Adrenal gland (tissue), 12 donors: ENCODE data around the gene AJM1. TPM values are rescaled to one million over a fixed set of nuclear protein-coding genes. Genes with fewer than 3 reads are reported as not detected.

Source experiments
- DNase-seq, 7 donors: peaks; one replicate each; pipeline ENCODE4 v3.0.0-alpha.2; 2019 to 2020
- H3K27ac ChIP-seq, 5 donors: fragments of 200-600 bp; sonication (generic) in 4 of 5; 1 replicate in 3 of 5; 2 replicates in 2 of 5; pipeline versions ENCODE4 v1.5.1 to v1.8.0; 2016 to 2020; ENCODE audit warnings: mild to moderate bottlenecking in 1 of 5
- H3K27me3 ChIP-seq: fragments of 200-600 bp; 2 replicates; pipeline ENCODE4 v1.8.0; 2021
- H3K36me3 ChIP-seq, 2 donors: fragments of 200-600 bp; replicated peaks in 1 of 2; 1 replicate in 1 of 2; 2 replicates in 1 of 2; pipeline versions ENCODE4 v1.5.1 to v1.8.0; 2018 to 2022
- H3K4me1 ChIP-seq, 2 donors: fragments of 200-600 bp; replicated peaks in 1 of 2; 1 replicate in 1 of 2; 2 replicates in 1 of 2; pipeline versions ENCODE4 v1.5.1 to v1.8.0; 2018 to 2021
- H3K4me3 ChIP-seq, 4 donors: fragments of 200-600 bp; sonication (generic) in 3 of 4; one replicate each; pipeline ENCODE4 v1.5.1; 2016 to 2018
- H3K9me3 ChIP-seq, 3 donors: fragments of 200-600 bp; sonication (generic) in 1 of 3; replicated peaks in 1 of 3; 1 replicate in 2 of 3; 2 replicates in 1 of 3; pipeline versions ENCODE4 v1.5.1 to v1.8.0; 2016 to 2021
- CTCF ChIP-seq, 6 experiments: fragments of 450-650 bp in 4 of 6; fragments of 200-600 bp in 2 of 6; sonication (generic) in 1 of 6; IDR thresholded peaks; 1 replicate in 5 of 6; 2 replicates in 1 of 6; pipeline versions ENCODE4 v1.5.1 to v1.8.0; 2016 to 2021; ENCODE audit warnings: antibody characterized with exemption in 6 of 6, mild to moderate bottlenecking in 2 of 6, moderate library complexity in 1 of 6
- POLR2A ChIP-seq, 2 donors: fragments of 450-650 bp; IDR thresholded peaks; one replicate each; pipeline ENCODE4 v1.6.1; 2017; ENCODE audit warnings: antibody characterized with exemption in 2 of 2, mild to moderate bottlenecking in 2 of 2, moderate library complexity in 1 of 2
- WGBS, 4 donors: extraction: QIAGEN DNeasy Blood & Tissue Kit in 2 of 4; methylation state at CpG; one replicate each; pipeline versions ENCODE4 v1.1.5 to v1.1.7; 2013 to 2017; 5-methylcytosine and 5-hydroxymethylcytosine counted together
- intact Hi-C, 2 donors: fragments of 100-400 bp; cut with DNase I; formaldehyde crosslinking; loops; one replicate each; pipeline versions ENCODE4 v1.14.1 to v1.15.0; 2022 to 2023
- polyA plus RNA-seq, 3 donors: library from polyadenylated mRNA; stranded (reverse); fragments of 200-250 nt in 2 of 3; fragments of 350-450 nt in 1 of 3; fragmentation: Illumina TruSeq in 1 of 3; extraction: RNeasy Lipid Tissue Mini Kit (QIAGEN cat#74804) in 1 of 3; gene quantifications; one replicate each; pipeline ENCODE4 v1.2.3, GENCODE V29; 2013 to 2014
- total RNA-seq, 9 donors: library from RNA; depleted of rRNA in 4 of 9; stranded (reverse); fragments of >200 nt in 4 of 9; fragments of 120-200 nt in 1 of 9; fragmentation: NEBNext Ultra II Directional in 1 of 9; extraction: Animal tissue kit (Norgen Biotek cat#: 25700) in 1 of 9; gene quantifications; one replicate each; pipeline versions ENCODE4 v1.1.0 to v1.2.4, GENCODE V29; 2013 to 2023
- donor health status: healthy with polysubstance abuse.
- donor health status: Bipolar disorder and iron deficiency.
- donor health status: DM: yes; HTN: yes; CAD: no.
- donor health status: DM: no; HTN: no; CAD: no.
- donor health status: DM: no; HTN: no; CAD: no.
- donor health status: DM: yes; HTN: yes; CAD: no.

The AJM1 gene
- total and polyA plus RNA-seq, 12 donors: 0.33 to 13.7 (median 3.3) TPM

- Histone ChIP-seq H3K27ac (no peak overlapping the region), H3K36me3 (peaks cover 0 to 4% of the 10 kb centered on the region in 2 donors), H3K27me3 (no peaks in the 10 kb centered on the region), H3K9me3 (no peaks in the 10 kb centered on the region), H3K4me3 (no peak overlapping the region), H3K4me1 (no peaks in the 10 kb centered on the region)
- WGBS, 4 donors: 91 to 95% (median 94%) methylated on average over 13 of the region's 13 CpGs
- intact Hi-C loops: no loop called here
- no peak for DNase-seq
- TF ChIP-seq POLR2A (IDR thresholded peaks at IDR 0.05): no peak
- no peak for TF ChIP-seq CTCF (IDR thresholded peaks at IDR 0.05)
Observed at GRCh38 chr9:136814725-136815421, 27.4 kb upstream of the AJM1 start.

- H3K27ac ChIP-seq: no peak overlapping the region
- H3K4me1 ChIP-seq: no peaks in the 10 kb centered on the region
- peaks cover 0 to 4% of the 10 kb centered on the region in 2 donors for H3K36me3 ChIP-seq
- no peaks in the 10 kb centered on the region for H3K27me3 ChIP-seq
- no peak overlapping the region for H3K4me3 ChIP-seq
- intact Hi-C loops: no loop called here
- 0 to 30% (median 3%) methylated on average over 1 of the region's 1 CpG for WGBS, 4 donors
- DNase-seq: no peak
- TF ChIP-seq CTCF (IDR thresholded peaks at IDR 0.05) (no peak), POLR2A (IDR thresholded peaks at IDR 0.05) (no peak)
- H3K9me3 ChIP-seq: no peaks in the 10 kb centered on the region
Observed at GRCh38 chr9:136815422-136815782, 26.9 kb upstream of the AJM1 start.

- WGBS, 4 donors: 50 to 68% (median 54%) methylated on average over 31 to 83 of the region's 83 CpGs
- peak overlapping the region in 1 of 4 donors; percentile 27 for H3K4me3 ChIP-seq
- DNase-seq: peak in 1 of 7 donors; percentile 6
- intact Hi-C loops: no loop called here
- peaks cover 0 to 24% of the 10 kb centered on the region in 2 donors for H3K36me3 ChIP-seq
- no peak overlapping the region for H3K27ac ChIP-seq
- H3K4me1 ChIP-seq: no peaks in the 10 kb centered on the region
- H3K9me3 ChIP-seq: no peaks in the 10 kb centered on the region
- TF ChIP-seq POLR2A (IDR thresholded peaks at IDR 0.05) (no peak), CTCF (IDR thresholded peaks at IDR 0.05) (no peak)
- H3K27me3 ChIP-seq: no peaks in the 10 kb centered on the region
Observed at GRCh38 chr9:136820971-136821825, 21.1 kb upstream of the AJM1 start.

- TF ChIP-seq CTCF (IDR thresholded peaks at IDR 0.05) (no peak), POLR2A (IDR thresholded peaks at IDR 0.05) (no peak)
- Histone ChIP-seq H3K4me3 (peak overlapping the region in 1 of 4 donors; percentile 27), H3K27me3 (no peaks in the 10 kb centered on the region), H3K4me1 (no peaks in the 10 kb centered on the region), H3K9me3 (no peaks in the 10 kb centered on the region), H3K27ac (no peak overlapping the region), H3K36me3 (peaks cover 0 to 31% of the 10 kb centered on the region in 2 donors)
- WGBS, 4 donors: 75 to 88% (median 81%) methylated on average over 33 to 42 of the region's 42 CpGs
- DNase-seq: peak in 2 of 7 donors; percentile 7 to 18
- intact Hi-C loops: no loop called here
Observed at GRCh38 chr9:136821826-136822544, 20.3 kb upstream of the AJM1 start.
